ENCODE measurements around the gene RAD23A.
"Not testable (repeated sequence)": the region's sequence is repeated elsewhere in the genome, so short reads cannot be mapped to it uniquely, and the experiment has no call there.

The RAD23A gene

GRCh38 chr19:12937093-12937926 lies 8.4 kb upstream of the RAD23A start:
- FAIRE-seq (no peak), DNase-seq (ENCODE audit: insufficient read length, low spot score) (no peak)

GRCh38 chr19:12937927-12938778 lies 7.5 kb upstream of the RAD23A start, which contains the start of gene CALR:
TSS of gene CALR (plus strand) at chr19:12938609. CDS start at chr19:12938680, 71 bp downstream.
- DNase-seq (ENCODE audit: insufficient read length, low spot score) (peak; percentile 99), FAIRE-seq (peak; percentile 96)

DNA sequence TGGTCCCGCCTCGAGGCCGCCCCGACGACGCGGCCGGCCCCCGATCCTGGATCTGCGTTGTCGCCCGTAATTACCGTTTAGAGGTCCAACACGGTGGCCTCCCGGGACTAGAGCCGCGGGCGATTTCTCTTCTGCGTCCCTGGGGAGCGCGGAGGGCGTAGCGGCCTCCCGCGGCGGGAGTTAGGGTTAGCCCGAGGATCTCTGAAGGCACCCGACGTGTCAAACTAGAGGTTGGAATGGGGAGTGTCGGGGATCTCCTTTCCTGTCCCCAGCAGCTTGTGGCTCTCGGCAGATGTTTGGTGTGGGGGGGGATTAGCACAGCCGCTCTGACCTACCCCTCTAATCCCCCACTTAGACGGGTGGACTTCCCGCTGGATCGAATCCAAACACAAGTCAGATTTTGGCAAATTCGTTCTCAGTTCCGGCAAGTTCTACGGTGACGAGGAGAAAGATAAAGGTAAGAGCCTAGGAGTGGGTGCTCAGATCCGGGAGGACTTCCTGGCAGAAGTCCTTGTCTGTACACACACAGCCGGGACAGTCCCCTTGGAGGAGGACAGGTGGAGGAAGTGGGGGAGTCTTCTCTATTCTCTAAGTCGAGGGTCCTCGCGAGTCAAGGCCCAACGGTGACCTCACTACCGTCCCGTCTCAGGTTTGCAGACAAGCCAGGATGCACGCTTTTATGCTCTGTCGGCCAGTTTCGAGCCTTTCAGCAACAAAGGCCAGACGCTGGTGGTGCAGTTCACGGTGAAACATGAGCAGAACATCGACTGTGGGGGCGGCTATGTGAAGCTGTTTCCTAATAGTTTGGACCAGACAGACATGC lies 6.7 kb upstream of the RAD23A start:
- FAIRE-seq: no peak

DNA sequence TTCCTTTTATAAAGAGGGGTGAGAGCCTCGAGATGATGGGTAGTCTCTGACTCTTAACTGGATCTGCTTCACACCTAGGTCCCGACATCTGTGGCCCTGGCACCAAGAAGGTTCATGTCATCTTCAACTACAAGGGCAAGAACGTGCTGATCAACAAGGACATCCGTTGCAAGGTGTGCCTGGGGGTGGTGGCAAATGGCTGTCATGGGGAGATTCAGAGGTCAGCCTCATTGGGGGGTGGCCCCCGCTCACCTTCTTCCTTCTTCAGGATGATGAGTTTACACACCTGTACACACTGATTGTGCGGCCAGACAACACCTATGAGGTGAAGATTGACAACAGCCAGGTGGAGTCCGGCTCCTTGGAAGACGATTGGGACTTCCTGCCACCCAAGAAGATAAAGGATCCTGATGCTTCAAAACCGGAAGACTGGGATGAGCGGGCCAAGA lies 5.7 kb upstream of the RAD23A start:
- FAIRE-seq (no peak), DNase-seq (ENCODE audit: insufficient read length, low spot score) (no peak)

More for the DNA sequence above, 6.7 kb upstream of the RAD23A start:
- no peak for DNase-seq (ENCODE audit: insufficient read length, low spot score)

- no peak for DNase-seq (ENCODE audit: insufficient read length, low spot score)
- no peak for FAIRE-seq
Observed at GRCh38 chr19:12940897-12941296, 4.8 kb upstream of the RAD23A start.

DNA sequence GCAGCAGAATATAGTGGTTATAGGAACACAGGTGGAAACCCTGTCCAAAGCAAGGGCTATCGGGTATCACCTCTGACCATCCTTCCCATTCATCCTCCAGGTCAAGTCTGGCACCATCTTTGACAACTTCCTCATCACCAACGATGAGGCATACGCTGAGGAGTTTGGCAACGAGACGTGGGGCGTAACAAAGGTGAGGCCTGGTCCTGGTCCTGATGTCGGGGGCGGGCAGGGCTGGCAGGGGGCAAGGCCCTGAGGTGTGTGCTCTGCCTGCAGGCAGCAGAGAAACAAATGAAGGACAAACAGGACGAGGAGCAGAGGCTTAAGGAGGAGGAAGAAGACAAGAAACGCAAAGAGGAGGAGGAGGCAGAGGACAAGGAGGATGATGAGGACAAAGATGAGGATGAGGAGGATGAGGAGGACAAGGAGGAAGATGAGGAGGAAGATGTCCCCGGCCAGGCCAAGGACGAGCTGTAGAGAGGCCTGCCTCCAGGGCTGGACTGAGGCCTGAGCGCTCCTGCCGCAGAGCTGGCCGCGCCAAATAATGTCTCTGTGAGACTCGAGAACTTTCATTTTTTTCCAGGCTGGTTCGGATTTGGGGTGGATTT lies 2.1 kb upstream of the RAD23A start:
- FAIRE-seq (no peak), DNase-seq (ENCODE audit: insufficient read length, low spot score) (no peak)

DNA sequence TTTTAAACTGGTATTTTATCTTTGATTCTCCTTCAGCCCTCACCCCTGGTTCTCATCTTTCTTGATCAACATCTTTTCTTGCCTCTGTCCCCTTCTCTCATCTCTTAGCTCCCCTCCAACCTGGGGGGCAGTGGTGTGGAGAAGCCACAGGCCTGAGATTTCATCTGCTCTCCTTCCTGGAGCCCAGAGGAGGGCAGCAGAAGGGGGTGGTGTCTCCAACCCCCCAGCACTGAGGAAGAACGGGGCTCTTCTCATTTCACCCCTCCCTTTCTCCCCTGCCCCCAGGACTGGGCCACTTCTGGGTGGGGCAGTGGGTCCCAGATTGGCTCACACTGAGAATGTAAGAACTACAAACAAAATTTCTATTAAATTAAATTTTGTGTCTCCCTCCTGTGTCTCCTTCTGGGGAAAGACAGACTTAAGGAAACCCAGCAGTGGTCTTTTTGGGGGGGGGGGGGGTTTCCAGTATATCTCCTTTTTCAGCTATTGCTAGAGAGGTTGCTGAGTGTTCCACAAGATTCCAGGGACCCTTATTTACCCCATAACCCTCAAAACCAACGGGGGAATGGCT lies 1.5 kb upstream of the RAD23A start:
- no peak for FAIRE-seq

GRCh38 chr19:12946092-12946721 lies 545 bp downstream of the RAD23A start:
- no peak for FAIRE-seq
- peak; percentile 70 for DNase-seq (ENCODE audit: insufficient read length, low spot score)

More for the DNA sequence above, 1.5 kb upstream of the RAD23A start:
- DNase-seq (ENCODE audit: insufficient read length, low spot score): no peak

GRCh38 chr19:12946731-12947496 lies 1.3 kb downstream of the RAD23A start:
- FAIRE-seq (no peak), DNase-seq (ENCODE audit: insufficient read length, low spot score) (no peak)

DNA sequence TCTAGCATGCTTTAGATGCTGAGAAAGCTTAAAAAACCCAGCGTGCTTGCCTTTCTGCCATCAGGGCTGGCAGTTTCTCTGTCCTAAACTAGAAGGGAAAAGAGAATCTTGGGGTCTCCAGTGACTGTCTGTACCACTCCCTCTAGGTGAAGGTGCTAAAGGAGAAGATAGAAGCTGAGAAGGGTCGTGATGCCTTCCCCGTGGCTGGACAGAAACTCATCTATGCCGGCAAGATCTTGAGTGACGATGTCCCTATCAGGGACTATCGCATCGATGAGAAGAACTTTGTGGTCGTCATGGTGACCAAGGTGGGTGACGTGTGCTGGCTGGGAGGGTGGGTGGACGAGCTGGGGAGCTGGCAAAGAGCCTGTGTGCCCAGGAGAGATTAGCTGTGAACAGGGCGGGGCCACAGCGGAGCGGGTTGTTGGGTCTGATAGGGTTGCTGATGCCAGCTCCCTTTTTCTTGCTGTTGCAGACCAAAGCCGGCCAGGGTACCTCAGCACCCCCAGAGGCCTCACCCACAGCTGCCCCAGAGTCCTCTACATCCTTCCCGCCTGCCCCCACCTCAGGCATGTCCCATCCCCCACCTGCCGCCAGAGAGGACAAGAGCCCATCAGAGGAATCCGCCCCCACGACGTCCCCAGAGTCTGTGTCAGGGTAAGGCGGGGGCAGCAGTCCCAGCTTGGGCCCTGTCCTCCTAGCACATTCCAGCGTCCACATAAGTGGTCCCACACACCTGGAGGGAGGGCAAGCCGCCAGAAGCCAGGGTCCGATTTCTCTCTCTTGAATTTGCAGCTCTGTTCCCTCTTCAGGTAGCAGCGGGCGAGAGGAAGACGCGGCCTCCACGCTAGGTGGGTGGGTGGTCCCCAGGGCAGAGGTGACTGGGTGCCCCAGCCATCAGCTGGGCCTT lies 2.3 kb downstream of the RAD23A start:
- DNase-seq (ENCODE audit: insufficient read length, low spot score) (no peak), FAIRE-seq (no peak)

DNA sequence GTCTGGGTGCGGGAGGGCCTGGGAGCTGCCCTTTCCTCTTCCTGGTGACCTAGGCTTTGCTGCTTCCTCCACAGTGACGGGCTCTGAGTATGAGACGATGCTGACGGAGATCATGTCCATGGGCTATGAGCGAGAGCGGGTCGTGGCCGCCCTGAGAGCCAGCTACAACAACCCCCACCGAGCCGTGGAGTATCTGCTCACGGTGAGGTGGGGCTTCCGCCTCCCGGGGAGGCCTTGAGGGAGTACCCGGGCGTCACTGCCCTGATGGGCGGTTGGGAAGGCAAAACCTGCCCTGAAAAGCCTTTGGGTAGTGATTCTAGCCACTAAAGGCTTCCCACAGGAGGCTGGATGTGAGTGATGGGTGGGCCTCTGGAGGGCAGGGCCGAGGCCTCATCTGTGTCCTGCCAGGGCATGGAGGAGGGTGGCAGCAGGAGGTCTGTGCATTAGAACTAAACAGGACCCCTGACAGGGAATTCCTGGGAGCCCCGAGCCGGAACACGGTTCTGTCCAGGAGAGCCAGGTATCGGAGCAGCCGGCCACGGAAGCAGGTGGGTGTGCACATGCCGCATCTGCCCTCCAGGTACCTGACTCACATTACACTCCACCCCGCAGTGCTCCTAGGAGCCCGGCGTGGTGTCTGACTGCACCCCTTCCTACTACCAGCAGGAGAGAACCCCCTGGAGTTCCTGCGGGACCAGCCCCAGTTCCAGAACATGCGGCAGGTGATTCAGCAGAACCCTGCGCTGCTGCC lies 3.1 kb downstream of the RAD23A start:
- FAIRE-seq: no peak

GRCh38 chr19:12949363-12950283 lies 4.0 kb downstream of the RAD23A start:
- FAIRE-seq (no peak), DNase-seq (ENCODE audit: insufficient read length, low spot score) (no peak)

More for the DNA sequence above, 3.1 kb downstream of the RAD23A start:
- DNase-seq (ENCODE audit: insufficient read length, low spot score): no peak

DNA sequence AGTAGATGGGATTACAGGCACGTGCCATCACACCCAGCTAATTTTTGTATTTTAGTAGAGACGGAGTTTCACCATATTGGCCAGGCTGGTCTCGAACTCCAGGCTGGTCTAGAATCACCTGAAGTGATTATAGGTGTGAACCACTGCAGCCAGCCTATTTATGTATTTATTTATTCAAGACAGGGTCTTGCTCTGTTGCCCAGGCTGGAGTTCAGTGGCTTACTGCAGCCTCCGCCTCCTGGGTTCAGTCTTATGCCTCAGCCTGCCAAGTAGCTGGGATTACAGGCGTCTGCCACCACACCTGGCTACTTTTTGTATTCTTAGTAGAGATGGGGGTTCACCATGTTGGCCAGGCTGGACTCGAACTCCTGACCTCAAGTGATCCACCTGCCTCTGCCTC lies 6.4 kb downstream of the RAD23A start:
- not testable (repeated sequence) for FAIRE-seq; DNase-seq (ENCODE audit: insufficient read length, low spot score)

- DNase-seq (ENCODE audit: insufficient read length, low spot score) (no peak), FAIRE-seq (no peak)
Observed at GRCh38 chr19:12952488-12953137, 7.0 kb downstream of the RAD23A start.

DNA sequence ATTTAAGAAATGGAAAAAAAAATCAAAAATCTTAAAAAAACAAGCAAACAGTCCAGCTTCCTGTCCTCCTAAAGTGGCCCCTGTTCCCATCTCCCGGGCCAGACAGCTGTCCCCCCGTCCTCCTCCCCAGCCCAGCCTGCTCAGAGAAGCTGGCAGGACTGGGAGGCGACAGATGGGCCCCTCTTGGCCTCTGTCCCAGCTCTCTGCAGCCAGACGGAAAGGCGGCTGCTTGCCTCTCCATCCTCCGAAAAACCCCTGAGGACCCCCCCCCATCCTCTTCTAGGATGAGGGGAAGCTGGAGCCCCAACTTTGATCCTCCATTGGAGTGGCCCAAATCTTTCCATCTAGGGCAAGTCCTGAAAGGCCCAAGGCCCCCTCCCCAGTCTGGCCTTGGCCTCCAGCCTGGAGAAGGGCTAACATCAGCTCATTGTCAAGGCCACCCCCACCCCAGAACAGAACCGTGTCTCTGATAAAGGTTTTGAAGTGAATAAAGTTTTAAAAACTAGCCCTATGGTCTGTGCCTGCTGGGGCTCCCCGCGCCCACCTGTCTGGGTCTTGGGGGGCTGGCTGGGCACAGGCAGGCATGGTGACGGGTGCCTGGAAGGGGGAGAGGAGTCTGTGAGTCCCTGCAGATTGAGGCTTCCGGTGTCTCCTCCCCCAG lies 7.6 kb downstream of the RAD23A start:
- FAIRE-seq (no peak), DNase-seq (ENCODE audit: insufficient read length, low spot score) (no peak)
